ELF-1 (cell line): ENCODE data around the gene UNC13B.
"Not testable (repeated sequence)": the region's sequence is repeated elsewhere in the genome, so short reads cannot be mapped to it uniquely, and the experiment has no call there.

Source experiments
- DNase-seq: peaks from one replicate; pipeline ENCODE4 v3.0.0-alpha.2; 2016; ENCODE audit warnings: low read depth, low spot score

The UNC13B gene

DNA sequence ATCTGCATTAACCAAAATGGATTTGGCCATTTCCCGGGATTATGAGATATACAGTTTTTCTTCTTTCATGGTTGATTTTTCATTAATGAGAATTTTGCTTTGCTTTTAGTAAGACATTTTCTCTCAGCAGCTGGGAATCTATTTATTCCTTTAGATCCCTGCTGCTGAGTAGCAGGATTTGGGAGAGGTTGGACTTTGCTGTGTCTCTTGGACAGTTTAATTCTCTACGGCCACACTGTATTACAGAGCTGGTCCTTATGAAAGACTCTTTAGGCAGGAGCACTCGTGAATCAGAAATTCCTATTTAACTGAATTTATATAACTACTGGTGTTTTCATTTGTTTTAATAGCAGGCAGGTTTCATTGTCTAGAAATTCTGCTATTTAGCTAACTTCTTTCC lies 1.6 kb downstream of the UNC13B start:
- DNase-seq = no peak

- DNase-seq = no peak
These were observed 2.9 kb downstream of the UNC13B start for GRCh38 chr9:35164711-35165110.

GRCh38 chr9:35167429-35167828 lies 5.6 kb downstream of the UNC13B start:
- DNase-seq = not testable (repeated sequence)

DNA sequence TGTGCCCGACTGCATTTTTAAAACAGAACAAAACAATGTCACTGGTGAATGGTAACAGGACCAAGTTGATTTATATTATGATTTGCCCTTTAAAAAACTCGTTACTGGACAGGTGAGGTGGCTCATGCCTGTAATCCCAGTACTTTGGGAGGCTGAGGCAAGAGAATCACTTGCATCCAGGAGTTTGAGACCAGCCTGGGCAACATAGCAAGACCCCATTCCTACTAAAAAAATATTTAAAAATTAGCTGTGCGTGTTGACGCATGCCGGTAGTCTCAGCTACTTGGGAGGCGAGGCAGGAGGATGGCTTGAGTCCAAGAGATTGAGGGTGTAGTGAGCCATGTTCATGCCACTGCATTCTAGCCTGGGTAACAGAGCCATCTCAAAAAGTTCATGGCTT lies 7.2 kb downstream of the UNC13B start:
- no peak for DNase-seq

DNA sequence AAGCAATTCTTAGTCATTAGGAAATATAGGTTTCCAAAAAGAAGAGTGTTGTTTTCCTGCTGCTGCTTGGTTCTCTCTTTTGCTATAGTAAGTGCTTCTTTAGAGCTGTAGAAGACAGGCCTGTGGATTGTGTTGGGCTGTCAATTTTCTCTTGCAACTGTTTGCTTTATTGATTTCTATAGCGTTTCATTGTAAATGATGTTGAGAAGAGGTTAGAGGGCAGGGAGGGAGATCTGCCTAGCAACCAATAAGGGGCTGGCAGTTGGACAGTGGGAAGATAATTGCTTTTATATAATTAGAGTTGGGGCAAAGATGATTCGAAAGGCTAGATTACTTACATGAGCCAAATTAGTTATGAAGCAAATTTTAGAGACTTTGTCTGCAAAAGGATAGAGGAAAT lies 11.1 kb downstream of the UNC13B start:
- DNase-seq = no peak

GRCh38 chr9:35177520-35177919 lies 15.7 kb downstream of the UNC13B start:
- no peak for DNase-seq

GRCh38 chr9:35179347-35180280 lies 17.8 kb downstream of the UNC13B start:
- DNase-seq = no peak

- DNase-seq = no peak
These were observed 19.0 kb downstream of the UNC13B start for GRCh38 chr9:35180801-35181200.

DNA sequence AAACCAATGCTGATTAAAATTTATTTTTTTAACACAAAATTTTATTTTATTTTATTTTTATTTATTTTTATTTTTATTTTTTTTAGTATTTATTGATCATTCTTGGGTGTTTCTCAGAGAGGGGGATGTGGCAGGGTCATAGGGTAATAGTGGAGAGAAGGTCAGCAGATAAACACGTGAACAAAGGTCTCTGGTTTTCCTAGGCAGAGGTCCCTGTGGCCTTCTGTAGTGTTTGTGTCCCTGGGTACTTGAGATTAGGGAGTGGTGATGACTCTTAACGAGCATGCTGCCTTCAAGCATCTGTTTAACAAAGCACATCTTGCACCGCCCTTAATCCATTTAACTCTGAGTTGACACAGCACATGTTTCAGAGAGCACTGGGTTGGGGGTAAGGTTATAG lies 20.6 kb downstream of the UNC13B start:
- not testable (repeated sequence) for DNase-seq

DNA sequence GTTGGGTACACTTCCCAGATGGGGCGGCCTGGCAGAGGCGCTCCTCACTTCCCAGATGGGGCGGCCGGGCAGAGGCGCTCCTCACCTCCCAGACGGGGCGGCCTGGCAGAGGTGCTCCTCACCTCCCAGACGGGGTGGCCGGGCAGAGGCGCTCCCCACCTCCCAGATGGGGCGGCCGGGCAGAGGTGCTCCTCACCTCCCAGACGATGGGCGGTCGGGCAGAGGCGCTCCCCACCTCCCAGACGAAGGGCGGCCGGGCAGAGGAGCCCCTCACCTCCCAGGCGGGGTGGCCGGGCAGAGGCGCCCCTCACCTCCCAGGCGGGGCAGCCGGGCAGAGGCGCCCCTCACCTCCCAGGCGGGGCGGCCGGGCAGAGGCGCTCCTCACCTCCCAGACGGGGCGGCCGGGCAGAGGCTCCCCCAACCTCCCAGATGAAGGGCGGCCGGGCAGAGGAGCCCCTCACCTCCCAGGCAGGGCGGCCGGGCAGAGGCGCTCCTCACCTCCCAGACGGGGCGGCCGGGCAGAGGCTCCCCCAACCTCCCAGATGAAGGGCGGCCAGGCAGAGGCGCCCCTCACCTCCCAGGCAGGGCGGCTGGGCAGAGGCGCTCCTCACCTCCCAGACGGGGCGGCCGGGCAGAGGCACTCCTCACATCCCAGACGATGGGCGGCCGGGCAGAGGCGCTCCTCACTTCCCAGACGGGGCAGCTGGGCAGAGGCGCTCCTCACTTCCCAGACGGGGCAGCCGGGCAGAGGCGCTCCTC lies 21.4 kb downstream of the UNC13B start:
- not testable (repeated sequence) for DNase-seq

- not testable (repeated sequence) for DNase-seq
These were observed 22.1 kb downstream of the UNC13B start for GRCh38 chr9:35183755-35184480.

- no peak for DNase-seq
These were observed 24.7 kb downstream of the UNC13B start for GRCh38 chr9:35186524-35186923.

GRCh38 chr9:35190203-35190602 lies 28.4 kb downstream of the UNC13B start:
- DNase-seq = no peak

DNA sequence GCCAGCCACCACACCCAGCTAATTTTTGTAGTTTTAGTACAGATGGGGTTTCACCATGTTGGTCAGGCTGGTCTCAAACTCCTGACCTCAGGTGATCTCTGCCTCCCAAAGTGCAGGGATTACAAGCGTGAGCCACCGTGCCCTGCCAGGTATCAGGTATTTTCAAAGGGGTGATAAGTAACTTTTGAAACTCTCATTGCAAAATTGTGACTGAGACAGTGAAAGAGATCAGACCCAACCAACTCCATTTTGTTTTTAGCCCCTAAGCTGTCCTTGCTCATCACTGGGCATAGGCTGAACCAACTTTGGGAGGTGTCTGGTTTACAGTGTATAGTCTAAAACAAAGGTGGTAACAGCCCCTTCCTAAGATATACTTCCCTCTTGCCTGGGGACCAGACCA lies 29.3 kb downstream of the UNC13B start:
- no peak for DNase-seq

GRCh38 chr9:35193762-35194161 lies 32.0 kb downstream of the UNC13B start:
- DNase-seq = no peak

GRCh38 chr9:35195683-35196082 lies 33.9 kb downstream of the UNC13B start:
- no peak for DNase-seq

DNA sequence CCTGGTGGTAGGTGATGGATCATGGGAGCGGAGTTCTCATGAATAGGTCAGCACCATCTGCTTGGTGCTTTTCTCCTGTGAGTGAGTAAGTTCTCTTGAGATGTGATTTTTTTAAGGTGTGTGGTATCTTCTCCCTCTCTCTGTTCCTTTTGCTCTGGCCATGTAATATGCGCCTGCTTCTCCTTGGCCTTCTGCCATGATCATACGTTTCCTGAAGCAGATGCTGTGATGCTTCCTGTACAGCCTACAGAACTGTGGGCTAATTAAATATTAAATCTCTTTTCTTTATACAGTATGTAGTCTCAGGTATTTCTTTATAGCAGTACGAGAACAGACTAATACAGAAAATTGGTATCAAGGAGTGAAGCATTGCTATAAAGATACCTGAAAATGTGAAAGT lies 36.4 kb downstream of the UNC13B start:
- no peak for DNase-seq

DNA sequence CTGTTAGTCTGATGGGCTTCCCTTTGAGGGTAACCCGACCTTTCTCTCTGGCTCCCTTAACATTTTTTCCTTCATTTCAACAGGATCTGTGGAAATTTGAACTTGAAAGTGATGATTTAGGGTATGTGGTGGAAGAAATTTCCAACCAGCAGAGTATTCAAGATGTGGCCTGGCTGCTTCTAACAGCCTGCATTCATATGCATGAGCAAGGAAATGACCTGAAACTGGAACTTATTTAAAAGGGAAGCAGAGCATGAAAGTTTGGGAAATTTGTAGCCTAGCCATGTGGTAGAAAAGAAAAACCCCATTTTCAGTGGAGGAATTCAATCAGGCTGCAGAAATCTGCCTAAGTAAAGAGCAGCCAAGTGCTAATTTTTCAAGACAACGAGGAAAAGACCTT lies 41.7 kb downstream of the UNC13B start:
- no peak for DNase-seq

DNA sequence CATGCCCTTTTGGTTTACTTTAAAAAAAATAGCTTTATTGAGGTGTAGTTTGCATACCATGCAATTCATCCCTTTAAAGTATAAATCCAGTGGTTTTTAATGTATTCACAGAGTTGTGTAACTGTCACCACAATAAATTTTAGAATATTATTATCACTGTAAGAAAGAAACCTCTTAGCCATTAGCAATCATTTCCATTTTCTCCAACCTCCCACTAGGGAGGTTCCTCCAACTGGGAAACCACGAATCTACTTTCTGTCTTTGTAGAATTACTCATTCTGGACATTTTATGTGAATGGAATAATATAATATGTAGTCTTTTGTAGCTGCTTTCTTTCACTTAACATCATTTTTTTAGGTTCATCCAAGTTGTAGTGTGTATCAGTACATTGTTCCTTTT lies 43.5 kb downstream of the UNC13B start:
- no peak for DNase-seq

- no peak for DNase-seq
These were observed 50.0 kb downstream of the UNC13B start for GRCh38 chr9:35211854-35212253.

GRCh38 chr9:35220659-35221338 lies 59.0 kb downstream of the UNC13B start:
- no peak for DNase-seq

GRCh38 chr9:35225677-35226076 lies 63.9 kb downstream of the UNC13B start:
- no peak for DNase-seq
